Activated naive CD8-positive, alpha-beta T cell treated with anti-CD3 and anti-CD28 coated beads, Interleukin-2, amount 50 U/mL, for 16 hours (primary cell): Measurements from ENCODE around the gene ARHGAP42.

Experiments
- DNase-seq: peaks from one replicate; pipeline ENCODE4 v3.0.0-alpha.2; 2020; ENCODE audit warnings: low read depth, low spot score

ARHGAP42 gene

DNA sequence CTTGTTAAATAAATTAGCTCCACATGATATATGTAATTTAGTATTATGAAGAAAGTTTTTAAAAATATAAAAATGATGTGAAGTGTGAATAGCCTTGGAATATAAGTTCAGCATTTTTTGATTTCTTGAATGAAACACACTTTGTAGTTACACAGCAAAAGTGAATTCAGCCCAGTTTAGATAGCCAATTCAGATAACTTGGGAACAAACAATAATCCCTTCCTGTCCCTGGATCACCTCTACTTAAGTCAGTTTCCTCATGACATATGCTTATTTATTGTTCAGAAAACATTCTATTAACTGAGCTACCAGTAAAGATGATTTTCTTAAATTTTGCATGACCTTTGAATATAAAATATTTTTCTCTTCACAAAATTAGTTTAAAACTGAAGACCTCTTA lies 335.2 kb downstream of the ARHGAP42 start:
- DNase-seq: no peak

DNA sequence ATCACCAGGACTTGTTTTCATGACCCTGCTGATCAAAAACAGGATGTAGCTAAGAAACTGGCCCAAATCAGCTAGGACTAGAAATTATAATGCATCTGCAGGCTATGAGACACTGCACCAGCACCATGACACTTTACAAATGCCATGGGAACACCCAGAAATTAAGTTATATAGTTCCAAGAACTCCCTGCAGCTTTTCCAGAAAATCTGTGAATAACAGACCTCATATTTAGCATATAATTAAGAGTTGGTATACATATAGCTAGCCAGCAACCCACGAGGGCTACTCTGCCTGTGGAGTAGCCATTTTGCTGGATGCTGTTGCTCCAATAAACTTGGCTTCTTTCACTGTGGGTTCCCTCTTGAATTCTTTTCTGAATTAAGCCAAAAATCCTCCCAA lies 341.6 kb downstream of the ARHGAP42 start:
- DNase-seq: no peak

DNA sequence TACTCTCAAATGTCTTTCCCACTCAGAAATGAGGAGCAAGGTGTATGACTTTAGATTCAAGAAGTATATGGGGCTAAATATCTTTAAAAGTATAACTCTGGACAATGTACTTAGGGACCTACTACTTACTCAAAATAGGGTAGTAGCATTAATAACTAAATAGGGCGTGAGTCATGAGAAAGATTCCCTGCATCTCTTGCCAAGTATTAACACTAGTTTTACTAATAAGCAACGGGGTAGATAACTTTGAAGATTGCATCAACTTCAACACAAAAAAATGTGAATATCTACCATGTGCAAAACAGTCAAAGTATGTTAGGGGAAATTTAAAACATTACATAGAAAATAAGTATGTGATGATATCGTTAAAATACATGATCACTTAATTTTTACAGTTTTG lies 342.9 kb downstream of the ARHGAP42 start:
- DNase-seq: no peak

DNA sequence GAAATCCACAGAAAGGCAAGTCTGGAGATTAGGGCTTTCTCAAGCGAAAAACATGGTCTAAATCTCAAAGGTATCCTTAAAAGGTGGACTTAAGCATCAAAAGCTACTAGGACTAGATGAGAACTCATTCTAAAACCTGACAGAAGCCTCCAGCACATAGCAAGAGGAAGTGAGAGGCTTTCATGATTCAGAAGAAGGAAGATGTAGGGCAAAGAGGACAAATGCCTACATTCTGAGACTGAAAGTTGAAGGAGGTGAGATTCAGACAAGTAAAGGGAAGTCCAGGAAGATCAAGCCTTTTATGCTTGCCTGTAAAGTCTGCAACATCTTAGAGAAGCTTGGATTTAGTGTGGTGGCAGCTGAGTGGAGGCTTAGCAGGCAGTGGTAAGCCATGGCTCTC lies 343.6 kb downstream of the ARHGAP42 start:
- no peak for DNase-seq

DNA sequence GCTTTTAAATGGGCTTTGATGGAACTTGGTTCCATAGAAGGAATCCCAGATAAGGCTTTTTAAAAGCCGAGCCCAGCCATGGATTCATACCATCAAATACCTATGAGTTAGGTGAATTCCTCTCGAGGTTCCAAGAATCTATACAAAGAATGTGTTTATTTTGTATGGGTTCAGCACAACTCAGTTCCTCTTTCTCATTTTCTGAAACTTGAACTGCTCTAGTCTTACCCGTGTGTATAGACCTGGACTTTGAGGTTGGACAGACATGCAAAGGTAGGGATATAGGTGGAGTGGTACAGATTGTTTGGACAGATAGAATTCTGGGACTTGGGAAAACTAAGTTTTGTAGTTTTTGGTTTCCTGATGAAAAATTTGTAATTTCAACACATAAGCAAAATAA lies 344.6 kb downstream of the ARHGAP42 start:
- no peak for DNase-seq

DNA sequence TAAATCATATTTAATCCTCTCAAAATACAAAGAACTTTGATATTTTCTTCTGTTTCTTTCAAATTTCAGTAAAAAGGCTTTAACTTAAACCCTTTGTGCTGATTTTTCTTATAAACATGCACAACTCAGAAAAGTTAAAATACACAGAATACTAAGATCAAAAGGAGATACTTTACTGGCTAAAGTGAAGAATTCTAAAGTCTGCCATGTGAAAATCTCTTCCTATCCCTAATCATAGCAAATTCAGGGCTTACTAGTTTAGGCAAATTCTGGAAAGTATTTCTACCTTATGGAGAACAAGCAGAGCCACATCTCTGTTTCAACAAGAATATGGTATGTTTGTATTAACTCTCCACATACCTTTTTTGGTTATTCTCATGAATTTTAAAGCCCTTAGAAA lies 345.9 kb downstream of the ARHGAP42 start:
- no peak for DNase-seq

DNA sequence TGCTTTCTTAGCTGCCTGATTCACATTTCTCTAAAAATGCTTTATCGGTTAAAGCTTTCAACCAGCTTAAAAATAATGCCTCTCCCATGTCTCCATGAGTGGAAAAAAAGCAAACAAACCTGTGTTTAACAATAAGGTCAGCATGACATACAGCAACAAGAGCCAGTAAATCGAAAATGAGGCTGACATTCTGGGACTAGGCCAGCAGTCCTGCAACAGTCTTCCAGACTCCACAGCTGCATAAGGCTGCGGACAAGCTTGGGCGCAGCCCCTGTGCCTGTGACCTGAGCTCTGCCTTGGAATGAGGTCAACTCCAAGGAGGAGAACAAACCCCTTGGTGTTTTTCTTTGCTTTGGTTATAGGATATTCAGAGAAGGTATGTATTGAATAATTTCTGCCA lies 347.0 kb downstream of the ARHGAP42 start:
- DNase-seq: no peak

DNA sequence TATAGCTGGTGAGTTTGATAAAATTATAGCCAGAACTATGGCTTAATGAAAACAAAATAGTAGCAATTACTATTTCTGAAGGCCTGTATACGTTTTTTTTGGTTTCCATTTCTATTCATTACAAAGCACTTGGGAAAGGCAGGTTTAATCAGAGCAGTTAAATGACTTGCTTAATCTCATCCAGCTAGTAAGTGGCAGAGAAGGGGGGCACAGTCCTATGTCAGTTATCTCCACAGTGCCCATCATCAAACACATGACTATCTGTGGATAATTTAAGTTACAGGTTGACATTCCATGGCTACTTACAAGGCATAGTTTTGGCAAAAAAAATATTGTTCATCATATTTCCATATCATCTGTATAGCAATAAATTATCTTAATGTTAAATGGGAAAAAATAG lies 348.8 kb downstream of the ARHGAP42 start:
- no peak for DNase-seq
